Fibroblast of upper back skin (primary cell): ENCODE results near the gene SMCO2.

ENCODE experiments used
- DNase-seq: peaks from one replicate; pipeline ENCODE4 v3.0.0-alpha.2; 2013

The SMCO2 gene

DNA sequence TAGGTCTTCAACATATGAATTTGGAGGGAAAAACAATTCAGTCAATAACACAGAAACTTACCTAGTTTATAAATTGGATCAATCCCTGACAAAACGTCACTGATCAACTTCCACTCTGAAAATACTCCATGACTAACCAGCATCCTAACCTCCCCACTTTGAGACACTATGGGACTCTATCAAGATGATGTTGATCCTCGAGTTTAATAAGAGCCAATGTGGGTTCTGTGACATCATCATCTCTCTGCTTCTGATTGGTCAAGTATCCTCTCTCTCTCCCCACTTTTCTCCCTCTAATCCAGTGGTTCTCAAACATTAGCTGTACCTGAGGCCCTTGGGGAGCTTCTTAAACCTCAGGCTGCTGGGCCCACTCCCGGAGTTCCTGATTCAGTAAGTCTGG lies at the start of gene SMCO2:
Gene SMCO2 (plus strand): TSS at position 301 of the 400 bp plus-strand sequence. CDS start 23,896 bp downstream, outside the sequence.
- no peak for DNase-seq

DNA sequence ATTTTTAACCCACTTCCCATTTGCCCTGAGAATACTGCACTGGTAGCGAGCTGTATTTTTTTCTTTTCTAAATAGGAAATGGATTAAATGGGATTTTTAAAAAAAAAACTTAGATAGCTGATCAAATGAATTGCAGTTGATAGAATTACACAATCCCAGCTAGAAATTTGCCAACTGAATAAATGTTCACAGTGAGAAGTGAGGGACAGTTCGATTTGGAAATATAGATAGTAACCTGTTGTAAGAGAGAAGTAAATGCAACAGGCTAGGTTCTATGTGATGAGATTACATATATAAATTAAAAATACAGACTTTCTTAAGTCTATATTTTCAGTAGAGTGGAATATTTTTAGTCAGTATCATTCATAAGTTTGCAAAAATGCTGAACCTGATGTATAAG lies 48.1 kb upstream of the SMCO2 start:
- no peak for DNase-seq

DNA sequence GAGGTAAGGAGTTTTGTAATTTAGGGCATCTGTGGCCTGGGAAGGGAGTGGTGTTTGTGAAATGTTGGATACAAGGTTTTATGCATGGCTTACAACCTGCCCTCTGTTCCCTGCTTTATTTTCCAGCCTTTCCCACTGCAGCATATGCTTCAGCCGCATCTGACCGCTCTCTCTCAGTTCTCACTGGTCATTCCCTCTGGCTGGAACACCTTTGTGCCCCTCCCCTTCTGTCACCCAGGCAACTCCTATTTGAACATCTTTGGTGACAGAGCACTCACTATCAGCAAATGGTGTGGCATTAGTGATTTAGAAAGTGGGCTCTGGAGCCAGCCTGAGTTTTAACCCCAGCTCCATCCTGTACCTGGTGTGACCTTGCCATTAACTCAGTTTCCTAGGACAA lies 47.5 kb upstream of the SMCO2 start:
- DNase-seq = no peak

DNA sequence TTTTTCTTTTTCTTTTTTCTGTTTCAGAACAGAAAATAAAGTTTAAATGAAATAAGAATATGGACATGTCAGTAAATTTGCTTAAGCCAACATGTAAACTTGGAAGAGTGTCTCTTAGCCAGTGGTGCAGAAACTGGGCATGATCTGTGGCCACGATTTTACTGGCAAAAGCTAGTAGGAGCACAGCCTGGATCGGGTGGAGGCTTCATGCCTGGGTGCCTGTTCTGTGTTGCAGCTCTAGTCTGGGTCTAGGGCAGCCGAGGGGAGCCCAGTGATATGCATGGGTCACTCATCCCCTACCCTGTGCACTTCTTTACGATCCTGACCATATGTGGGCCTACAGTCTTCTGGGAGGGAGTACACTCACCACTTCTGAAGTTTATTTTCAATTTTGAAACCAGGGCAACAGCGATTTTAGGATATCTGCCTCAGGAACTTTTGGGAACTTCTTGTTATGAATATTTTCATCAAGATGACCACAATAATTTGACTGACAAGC lies 45.6 kb upstream of the SMCO2 start:
- no peak for DNase-seq

DNA sequence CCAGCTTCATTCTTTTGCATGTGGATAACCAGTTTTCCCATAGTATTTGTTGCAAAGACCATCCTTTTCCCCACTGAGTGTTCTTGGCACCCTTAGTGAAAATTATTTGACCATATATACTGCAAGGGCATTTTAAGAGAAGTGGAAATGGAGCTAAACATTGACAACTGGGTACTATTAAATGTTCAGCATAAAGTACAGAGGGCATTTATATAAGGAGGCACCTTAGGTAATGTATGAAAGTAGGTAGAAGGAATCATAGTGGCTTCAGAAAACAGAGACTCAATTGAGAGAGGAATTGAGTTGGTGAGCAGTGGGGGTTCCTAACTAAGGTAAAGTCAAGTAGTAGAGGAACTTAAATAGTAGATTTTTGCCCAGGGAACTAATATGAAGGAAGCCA lies 34.5 kb upstream of the SMCO2 start:
- DNase-seq = no peak

DNA sequence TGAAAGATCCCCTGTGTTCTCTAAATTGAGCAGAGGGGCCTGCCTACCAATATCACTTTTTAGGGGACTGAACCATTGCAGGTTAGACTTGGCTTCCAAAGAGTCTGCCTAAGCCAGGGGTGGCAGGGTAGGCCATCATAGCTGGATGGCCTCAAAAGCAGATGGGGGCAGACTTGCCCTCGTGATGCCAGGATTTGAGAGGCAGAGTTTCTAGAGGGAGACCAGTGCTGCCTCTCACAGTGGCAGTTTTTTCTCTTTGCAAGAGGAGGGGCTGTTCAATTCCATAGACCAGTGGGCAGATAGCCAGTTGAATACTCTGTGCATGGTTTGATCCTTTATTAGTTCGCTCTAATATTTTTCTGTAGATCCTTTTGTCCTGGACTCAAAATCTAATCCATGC lies 23.8 kb upstream of the SMCO2 start:
- no peak for DNase-seq

DNA sequence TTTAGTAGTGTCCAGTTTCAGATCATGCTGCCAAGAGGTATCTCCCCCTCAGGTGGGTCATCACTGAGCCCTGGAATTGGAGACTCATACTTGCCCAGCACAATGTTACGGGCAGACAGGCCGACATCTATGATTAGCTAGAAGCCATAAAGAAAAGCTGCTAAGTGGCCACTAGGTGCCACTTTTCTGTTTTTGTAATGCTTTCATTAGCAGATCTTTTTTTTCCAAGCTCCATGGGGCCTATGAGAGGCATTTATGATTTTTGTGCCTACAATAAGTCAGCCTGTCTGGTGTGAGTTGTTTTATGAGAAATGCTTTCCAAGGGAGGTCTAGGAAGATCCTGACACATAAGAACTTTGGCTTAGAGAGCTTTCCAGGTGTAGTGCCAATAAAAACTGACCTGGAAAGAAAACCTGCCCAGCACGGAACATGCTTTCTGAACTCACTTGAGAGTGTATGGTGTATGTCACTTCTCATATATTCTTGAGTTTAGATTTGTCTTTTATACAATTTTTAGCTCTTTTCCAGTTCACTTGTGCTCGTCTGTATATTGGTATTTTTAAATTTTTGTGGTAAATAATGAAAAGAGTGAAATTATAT lies 21.8 kb upstream of the SMCO2 start:
- peak; percentile 68 for DNase-seq

DNA sequence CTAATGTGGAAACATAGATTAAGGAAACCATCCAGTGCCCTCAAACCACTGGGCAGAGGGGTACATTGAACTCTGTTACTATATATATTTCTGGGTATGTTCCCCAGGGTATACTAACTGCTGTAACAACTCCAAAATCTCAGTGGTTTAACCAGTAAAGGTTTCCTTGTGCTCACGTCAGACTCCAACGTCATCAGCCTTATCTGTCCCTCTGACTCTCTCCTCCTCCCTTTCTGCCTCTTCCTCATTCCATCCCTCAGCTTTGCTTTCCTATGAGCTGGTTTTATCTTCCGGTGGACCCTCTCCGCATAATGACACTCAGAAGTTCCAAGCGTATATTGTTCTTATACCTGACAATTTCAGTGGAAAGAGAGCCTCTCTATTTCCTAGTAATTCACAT lies 21.2 kb upstream of the SMCO2 start:
- DNase-seq = no peak

DNA sequence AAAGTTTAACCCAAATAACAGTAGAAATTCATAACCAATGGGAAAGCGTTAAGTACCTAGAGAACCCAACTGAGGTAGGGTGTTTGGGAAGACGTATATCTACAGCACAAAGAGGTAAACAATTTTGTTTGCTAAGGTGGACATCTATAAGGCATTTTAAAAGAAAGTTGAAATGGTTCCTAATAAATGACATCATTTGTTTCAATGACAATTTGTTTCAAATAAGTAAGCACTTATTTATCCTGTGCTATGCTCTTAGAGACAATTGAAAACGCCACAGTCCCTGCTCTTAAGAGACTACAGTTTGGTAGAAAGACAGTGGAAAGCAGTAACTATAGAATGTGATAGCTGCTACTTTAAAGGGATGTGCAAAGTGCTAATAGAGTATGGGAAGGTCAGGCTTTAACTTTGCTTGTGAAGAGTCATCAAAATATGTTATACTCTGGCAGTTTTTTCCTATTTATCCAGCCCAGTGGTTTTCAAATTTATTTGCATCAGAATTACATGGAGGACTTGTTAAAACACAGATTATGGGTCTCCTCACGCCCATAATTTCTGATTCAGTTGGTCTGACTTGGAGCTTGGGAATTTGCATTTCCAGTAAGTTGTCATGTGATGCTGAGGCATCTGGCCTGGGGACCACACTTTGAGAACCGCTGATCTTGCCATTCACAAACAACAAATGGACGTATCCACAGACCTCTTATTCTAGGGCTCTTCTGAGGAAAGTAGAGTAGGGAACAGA lies 19.6 kb upstream of the SMCO2 start:
- no peak for DNase-seq

DNA sequence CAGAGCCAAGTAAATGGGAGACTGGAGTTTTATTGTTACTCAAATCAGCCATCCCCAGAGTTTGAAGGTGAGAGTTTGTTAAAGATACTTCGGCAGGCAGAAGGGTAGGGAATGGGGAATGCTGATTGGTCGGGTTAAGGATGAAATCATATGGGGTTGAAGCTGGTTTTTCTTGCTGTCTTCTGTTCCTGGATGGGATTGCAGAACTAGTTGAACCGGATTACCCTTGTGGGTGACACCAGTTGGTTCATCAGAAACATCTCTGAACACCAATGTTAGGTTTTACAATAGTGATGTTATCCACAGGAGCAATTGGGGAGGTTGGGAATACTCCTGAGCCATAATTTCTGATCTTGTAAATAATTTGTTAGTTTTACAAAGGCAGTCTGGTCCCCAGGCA lies 18.7 kb upstream of the SMCO2 start:
- DNase-seq = no peak

DNA sequence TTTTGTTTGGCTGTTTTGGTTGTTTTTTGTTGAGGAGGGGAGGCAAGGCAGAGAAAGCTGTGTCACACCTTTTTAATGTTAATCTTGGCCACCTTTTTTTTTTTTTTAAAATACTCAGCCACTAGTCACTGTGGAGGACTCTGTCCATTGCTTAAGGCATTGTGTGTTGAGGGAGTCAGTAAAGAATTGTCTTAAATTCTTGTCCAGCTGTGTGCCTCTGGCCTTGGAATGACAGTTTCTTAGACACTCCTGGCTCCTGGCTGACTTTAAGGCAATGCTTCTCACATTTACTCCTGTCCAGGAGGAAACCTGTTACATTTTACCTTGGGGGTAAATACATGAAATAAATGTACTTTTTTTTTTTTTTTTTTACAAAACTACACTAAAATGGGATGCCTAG lies 18.1 kb upstream of the SMCO2 start:
- no peak for DNase-seq

DNA sequence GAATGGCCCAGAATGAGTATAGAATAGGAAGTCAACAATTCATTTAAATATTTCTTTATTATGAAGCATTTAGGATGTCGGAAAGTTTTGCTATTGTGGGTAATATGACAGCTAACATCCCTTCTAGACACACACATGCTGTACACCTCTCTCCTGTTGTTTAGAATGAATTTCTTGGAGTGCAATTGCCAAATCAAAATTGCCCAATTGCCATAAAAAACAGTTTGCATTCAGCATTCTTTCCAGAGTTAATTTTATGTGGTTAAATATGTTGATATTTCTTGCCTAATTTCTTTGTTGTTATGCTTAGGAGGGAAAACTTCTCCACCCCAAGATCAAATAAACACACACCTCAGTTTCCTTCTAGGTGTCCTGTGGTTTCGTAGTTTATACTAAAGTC lies 16.9 kb upstream of the SMCO2 start:
- no peak for DNase-seq

DNA sequence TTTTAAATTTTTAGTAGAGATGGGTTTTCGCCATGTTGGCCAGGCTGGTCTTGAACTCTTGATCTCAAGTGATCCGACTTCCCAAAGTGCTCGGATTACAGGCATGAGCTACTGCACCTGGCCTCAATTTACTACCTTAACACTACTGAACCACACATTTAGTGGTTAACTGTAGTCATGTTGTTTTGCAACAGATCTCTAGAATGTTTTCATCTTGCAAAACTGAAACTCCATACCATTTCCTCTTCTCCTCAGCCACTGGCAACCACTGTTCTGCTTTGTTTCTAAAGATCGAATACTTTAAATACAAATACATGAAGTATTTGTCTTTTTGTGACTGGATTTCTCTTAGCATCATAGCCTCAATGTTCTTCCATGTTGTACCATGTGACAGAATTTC lies 15.4 kb upstream of the SMCO2 start:
- no peak for DNase-seq

DNA sequence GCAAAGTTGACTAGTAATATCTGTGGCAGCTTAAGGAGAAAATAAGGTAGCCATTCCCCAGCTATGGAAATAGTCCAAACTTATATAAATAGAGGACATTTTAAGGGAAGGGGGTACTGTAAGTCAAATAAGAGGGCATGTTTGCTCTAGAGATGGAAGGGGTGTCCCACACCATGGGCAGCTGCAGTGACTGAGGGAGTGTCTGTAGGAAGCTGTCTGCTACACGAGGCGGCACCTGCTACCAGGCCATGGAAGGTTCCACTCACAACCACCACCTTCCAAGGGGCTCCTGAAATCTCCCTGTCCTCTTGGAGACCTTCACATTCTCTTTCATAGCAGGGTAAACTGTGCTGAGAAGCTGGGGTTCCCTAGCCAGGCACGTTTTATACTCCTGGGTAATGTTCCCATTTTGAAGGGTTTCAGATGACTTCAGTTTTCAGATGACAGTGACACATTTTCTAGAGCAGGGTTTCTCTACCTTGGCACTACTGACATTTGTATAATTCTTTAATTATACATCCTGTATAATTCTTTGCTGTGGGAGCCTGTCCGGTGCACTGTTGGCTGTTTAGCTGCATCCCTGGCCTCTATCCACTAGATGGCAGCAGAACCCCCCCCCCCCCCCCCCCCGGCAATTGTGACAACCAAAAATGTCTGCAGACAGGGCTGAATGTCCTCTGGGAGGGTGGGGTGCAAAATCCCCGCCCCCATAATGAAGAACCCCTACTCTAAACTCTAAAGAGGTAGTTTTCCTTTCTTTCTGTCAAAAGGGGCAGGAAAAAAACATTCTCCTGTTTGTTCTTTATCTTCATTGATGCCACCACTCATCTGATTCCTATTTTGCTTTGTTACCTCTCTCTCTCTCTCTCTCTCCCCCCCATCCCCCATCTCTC lies 11.6 kb upstream of the SMCO2 start:
- no peak for DNase-seq

DNA sequence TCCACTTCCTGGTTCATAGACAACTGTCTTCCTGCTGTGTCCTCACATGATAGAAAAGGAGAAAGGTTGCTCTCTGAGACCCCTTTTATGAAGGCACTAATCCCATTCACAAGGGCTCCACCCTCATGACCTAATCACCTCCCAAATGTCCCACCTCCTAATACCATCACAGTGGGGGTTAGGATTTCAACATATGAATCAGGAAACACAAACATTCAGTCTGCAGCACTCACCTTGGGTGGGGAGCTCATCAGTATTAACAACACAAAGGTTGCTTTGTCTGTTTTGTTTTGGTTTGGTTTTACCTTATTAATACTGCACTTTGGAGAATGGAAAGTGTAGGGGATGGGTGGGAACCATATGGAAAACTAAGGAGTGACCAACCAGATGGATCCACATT lies 10.5 kb upstream of the SMCO2 start:
- no peak for DNase-seq

DNA sequence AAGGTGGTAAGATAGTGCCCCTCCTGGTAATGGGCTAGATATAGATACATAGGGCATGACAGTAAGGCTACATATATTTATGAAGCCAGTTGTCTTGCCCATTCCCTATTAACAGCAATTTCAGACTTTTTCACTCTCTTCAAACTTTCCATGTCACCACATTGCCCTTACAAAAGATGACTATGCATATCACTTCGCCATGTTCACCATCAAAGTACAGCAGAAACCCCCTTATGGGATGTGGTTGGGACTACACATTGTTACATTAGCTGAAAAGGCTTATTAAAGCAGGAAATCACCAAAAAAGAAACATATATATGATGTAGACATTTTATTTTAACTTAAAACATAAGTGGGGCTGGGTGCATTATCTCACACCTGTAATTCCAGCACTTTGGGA lies 9.8 kb upstream of the SMCO2 start:
- no peak for DNase-seq

DNA sequence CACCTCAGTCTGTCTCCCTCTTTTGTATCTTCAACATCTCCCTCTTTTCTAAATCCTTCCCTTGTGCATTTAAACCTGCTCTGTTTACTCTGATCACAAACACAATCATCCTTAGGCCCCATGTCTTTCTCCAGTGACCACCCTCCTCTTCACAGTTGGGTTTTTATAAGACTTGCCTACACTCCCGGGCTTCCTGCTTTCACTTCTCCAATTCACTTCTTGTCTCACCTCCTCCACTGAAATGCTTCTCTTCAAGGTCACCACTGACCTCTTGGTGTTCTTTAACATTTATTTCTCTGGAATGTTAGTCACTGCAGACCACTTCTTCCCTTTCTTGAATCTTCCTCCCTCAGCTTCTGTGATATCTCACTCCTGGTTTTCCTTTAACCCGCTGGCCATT lies 8.7 kb upstream of the SMCO2 start:
- DNase-seq = no peak

DNA sequence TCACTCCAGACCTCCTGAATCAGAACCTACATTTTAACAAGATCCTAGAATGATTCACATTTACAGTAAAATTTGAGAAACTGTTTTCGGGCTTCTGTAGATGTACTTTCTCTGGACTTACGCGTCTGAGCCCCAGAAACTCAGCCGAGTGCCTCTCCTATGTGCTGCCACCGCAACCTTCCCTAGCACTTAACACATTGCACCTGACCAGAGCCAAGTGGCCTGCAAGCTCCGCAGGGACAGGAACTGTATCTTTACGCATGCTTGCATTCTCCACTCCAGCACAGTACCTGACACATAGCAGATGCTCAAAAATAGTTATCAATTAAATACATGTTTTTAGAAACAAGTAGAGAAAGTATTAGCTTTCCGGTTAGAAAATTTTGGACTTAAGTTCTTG lies 1.2 kb downstream of the SMCO2 start:
- DNase-seq = no peak

DNA sequence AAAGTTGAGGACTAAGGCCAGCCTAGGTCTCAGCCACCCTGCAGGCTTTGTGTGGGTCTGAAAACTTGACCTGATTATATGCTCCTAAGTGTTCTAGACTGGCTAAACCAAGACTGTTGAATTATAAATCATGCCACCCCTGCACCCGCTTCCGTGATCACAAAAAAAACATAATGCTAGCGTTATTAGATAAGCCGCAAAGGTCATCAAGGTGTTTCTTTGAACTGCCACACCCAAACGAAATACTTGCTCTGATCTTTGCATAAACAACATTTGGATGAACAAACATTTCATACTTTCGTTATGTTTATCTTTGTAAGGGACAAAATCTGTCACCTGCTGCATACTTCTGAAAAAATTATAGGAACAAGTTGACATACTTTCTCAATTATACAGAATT lies 2.5 kb downstream of the SMCO2 start:
- no peak for DNase-seq

DNA sequence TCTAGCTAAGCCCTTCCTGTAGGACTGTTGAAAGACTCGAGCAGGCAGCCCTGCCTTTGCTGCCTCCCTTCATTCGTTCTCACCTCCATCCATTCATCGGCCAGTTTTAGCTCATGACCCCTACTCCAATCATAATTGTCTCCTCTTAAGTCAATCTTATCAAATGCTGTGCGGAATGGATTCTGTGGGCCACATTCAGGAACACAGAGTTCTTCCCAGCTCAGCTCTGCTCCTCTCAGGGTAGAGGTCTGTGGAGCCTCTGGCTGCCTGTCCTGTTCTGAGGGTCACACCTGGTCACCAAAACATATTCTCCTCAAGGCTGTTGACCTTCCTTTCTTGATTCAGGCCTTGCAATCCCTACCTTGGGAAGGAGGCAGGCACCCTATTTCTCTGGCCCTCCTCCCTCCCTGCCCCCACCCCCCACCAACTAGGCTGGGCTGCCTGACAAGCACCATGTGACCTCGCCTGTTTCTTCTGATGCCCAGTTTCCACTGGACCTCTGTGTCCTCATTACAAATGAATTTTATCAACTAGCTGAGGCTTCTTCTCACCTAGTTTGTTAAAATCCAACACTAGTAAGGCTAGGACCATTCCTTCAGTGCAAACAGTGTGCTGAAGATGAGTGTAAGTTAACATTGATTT lies 3.5 kb downstream of the SMCO2 start:
- no peak for DNase-seq

DNA sequence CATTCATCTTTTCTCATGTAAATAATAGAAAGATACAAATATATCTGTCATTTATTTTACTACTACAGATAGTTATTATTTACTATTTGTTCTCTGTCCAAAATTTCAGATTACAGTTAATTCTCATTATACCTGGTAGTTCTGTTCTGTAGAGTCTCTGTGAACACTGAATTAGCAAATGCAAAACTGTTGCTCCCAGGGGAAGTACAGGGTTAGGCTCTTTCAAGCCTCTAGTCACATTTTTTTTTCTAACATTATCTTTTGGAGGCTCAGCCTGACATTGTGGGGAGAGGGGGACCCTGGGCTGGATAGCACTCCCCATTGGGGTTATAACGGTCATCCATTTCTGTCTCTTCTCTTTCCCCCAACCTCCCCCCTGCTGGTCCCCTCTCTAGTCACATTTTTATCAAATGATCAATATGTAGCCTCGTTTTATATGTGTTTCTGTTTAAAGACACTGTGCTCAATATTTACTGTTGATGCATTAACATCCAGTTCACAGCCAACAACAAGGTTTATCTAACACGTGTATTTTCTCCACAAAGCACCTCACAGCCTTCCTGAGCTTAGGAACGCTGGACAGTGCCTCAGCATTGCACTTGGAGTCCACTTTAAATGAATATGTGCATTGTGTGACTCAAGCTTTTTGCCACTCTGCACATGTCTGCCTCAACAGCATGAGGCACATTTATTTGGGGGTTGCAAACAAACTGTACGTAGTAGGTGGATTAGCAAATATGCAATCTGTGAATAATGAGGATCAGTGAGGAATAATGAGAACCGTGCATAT lies 4.7 kb downstream of the SMCO2 start:
- DNase-seq = no peak

DNA sequence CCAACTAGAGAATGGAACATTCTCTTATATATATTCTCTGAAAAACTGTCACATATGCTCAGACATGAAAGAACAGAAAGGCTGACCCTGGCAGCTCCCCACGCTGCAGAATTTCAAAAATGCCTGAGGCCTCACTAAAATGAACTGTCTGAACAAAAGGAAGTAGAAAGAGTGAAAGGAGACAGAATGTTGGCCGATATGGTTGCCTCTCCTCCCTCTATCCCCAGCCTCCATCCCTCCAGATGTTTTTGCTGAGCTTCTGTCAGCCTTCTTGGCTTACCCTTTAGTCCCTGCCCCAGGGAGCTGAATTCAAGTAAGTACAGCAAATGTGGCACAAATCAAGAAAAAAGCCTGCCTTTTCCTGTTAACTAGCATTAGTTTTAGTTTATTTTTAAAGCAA lies 6.9 kb downstream of the SMCO2 start:
- DNase-seq = no peak
